ENCODE measurements around the gene OR52E6. TPM values are rescaled to one million over a fixed set of nuclear protein-coding genes. Genes with fewer than 3 reads are reported as not detected.

OR52E6 gene
- total and polyA plus RNA-seq, 2 experiments from 2014 or later: not detected

- no peaks in the 10 kb centered on the region for H3K36me3 Mint-ChIP-seq (ENCODE audit: low read depth)
- H3K9me2 ChIP-seq (ENCODE audit: insufficient read depth): no peaks in the 10 kb centered on the region
Measured at GRCh38 chr11:5809905-5810795, 31.5 kb downstream of the OR52E6 start.

More at GRCh38 chr11:5809905-5810795, 31.5 kb downstream of the OR52E6 start:
- H3K4me3 Mint-ChIP-seq: no peak overlapping the region
- no peak overlapping the region for H3K27ac ChIP-seq (ENCODE audit: low read depth)
- peaks cover 24% of the 10 kb centered on the region for H3K4me1 ChIP-seq (ENCODE audit: insufficient read depth)
- no peaks in the 10 kb centered on the region for H3F3A ChIP-seq (replicated peaks; ENCODE audit: low read depth)
- DNase-seq (ENCODE audit: low spot score) (peak; percentile 8), ATAC-seq (no peak)
- H3K9me3 Mint-ChIP-seq: no peaks in the 10 kb centered on the region; the same call in 2 of the 3 replicates
- H3K4me3 ChIP-seq: no peak overlapping the region
- no peak overlapping the region for H3K4me2 ChIP-seq
- no peaks in the 10 kb centered on the region for H3K27me3 ChIP-seq (ENCODE audit: insufficient read depth)
- H3K36me3 ChIP-seq (ENCODE audit: insufficient read depth): no peaks in the 10 kb centered on the region
- H3K27ac Mint-ChIP-seq: no peak overlapping the region
- H2AFZ ChIP-seq: no peak overlapping the region
- no peaks in the 10 kb centered on the region for H3K79me2 ChIP-seq (replicated peaks; ENCODE audit: insufficient read depth)
- TF ChIP-seq EZH2 (IDR thresholded peaks at IDR 0.05; ENCODE audit: low read depth, unreplicated experiment): no peak
- TF ChIP-seq NANOG (IDR thresholded peaks at IDR 0.05; ENCODE audit: borderline replicate concordance): no peak
- TF ChIP-seq ZNF114 (CRISPR knock-in tag; IDR thresholded peaks at IDR 0.05): no peak
- TF ChIP-seq EZH2phosphoT487 (IDR thresholded peaks at IDR 0.05; ENCODE audit: unreplicated experiment): no peak
- TF ChIP-seq STAT1 (IDR thresholded peaks at IDR 0.05; ENCODE audit: unreplicated experiment): no peak
- TF ChIP-seq CTCF (conservative IDR thresholded peaks at IDR 0.05; ENCODE audit: low read depth in 2 of 2): no peak
- TF ChIP-seq, protein P1, sequence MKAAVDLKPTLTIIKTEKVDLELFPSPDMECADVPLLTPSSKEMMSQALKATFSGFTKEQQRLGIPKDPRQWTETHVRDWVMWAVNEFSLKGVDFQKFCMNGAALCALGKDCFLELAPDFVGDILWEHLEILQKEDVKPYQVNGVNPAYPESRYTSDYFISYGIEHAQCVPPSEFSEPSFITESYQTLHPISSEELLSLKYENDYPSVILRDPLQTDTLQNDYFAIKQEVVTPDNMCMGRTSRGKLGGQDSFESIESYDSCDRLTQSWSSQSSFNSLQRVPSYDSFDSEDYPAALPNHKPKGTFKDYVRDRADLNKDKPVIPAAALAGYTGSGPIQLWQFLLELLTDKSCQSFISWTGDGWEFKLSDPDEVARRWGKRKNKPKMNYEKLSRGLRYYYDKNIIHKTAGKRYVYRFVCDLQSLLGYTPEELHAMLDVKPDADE (IDR thresholded peaks at IDR 0.05): no peak
- TF ChIP-seq, protein P2, sequence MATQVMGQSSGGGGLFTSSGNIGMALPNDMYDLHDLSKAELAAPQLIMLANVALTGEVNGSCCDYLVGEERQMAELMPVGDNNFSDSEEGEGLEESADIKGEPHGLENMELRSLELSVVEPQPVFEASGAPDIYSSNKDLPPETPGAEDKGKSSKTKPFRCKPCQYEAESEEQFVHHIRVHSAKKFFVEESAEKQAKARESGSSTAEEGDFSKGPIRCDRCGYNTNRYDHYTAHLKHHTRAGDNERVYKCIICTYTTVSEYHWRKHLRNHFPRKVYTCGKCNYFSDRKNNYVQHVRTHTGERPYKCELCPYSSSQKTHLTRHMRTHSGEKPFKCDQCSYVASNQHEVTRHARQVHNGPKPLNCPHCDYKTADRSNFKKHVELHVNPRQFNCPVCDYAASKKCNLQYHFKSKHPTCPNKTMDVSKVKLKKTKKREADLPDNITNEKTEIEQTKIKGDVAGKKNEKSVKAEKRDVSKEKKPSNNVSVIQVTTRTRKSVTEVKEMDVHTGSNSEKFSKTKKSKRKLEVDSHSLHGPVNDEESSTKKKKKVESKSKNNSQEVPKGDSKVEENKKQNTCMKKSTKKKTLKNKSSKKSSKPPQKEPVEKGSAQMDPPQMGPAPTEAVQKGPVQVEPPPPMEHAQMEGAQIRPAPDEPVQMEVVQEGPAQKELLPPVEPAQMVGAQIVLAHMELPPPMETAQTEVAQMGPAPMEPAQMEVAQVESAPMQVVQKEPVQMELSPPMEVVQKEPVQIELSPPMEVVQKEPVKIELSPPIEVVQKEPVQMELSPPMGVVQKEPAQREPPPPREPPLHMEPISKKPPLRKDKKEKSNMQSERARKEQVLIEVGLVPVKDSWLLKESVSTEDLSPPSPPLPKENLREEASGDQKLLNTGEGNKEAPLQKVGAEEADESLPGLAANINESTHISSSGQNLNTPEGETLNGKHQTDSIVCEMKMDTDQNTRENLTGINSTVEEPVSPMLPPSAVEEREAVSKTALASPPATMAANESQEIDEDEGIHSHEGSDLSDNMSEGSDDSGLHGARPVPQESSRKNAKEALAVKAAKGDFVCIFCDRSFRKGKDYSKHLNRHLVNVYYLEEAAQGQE (IDR thresholded peaks at IDR 0.05; ENCODE audit: unreplicated experiment): no peak
- TF ChIP-seq ZNF331 (CRISPR knock-in tag; IDR thresholded peaks at IDR 0.05; ENCODE audit: low read depth): no peak
- TF ChIP-seq JUNB (IDR thresholded peaks at IDR 0.05; ENCODE audit: unreplicated experiment): no peak
- no peak for TF ChIP-seq ZNF462 (CRISPR knock-in tag; IDR thresholded peaks at IDR 0.05)
- TF ChIP-seq CREB1 (CRISPR knock-in tag; IDR thresholded peaks at IDR 0.05; ENCODE audit: low read depth): no peak
- TF ChIP-seq POLR2AphosphoS5 (IDR thresholded peaks at IDR 0.05; ENCODE audit: low read depth): no peak
- peaks cover 2% of the 10 kb centered on the region for H3K27me3 Mint-ChIP-seq (ENCODE audit: insufficient read depth, low read depth, poor library complexity)
- no peaks in the 10 kb centered on the region for H4K20me1 ChIP-seq (replicated peaks; ENCODE audit: insufficient read depth)
- peaks cover 32% of the 10 kb centered on the region for H3K4me1 Mint-ChIP-seq

Measured in GM23338 (cell line).